Measurements from ENCODE around the gene OCA2.

DNA sequence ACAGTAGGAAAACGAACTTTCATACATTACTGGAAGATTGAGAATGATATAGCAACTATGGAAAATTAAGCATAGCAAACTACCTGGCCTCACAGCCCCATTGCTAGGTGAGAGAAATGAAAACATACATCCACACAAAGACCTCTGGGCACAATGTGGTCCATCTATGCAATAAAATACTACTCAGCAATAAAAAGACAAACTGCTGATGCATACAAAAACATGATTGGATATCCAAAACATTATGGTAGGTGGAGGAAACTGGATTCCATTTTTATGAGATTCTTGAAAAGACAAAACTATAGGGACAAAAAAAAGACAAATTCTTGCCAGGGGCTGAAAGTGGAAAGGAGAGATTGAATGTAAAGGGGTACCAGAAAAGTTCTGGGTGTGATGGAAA is 308.8 kb downstream of the OCA2 start:
- TF ChIP-seq EZH2 (IDR thresholded peaks at IDR 0.05; ENCODE audit: insufficient read depth, poor library complexity, severe bottlenecking) (no peak), EZH2phosphoT487 (IDR thresholded peaks at IDR 0.05; ENCODE audit: insufficient read depth, low read depth) (no peak)

Data from GM23248 (cell line).